Head of caudate nucleus (tissue), 42 donors: ENCODE measurements around the gene HARBI1.

Source experiments
- DNase-seq, 42 donors: peaks; one replicate each; pipeline versions ENCODE4 v3.0.0 to v3.0.0-alpha.2; 2020 to 2021; ENCODE audit warnings: mixed read lengths in 7 of 42
- intact Hi-C: fragments of 100-400 bp; cut with DNase I; formaldehyde crosslinking; loops from one replicate; pipeline ENCODE4 v1.15.0; 2022

Gene HARBI1

DNA sequence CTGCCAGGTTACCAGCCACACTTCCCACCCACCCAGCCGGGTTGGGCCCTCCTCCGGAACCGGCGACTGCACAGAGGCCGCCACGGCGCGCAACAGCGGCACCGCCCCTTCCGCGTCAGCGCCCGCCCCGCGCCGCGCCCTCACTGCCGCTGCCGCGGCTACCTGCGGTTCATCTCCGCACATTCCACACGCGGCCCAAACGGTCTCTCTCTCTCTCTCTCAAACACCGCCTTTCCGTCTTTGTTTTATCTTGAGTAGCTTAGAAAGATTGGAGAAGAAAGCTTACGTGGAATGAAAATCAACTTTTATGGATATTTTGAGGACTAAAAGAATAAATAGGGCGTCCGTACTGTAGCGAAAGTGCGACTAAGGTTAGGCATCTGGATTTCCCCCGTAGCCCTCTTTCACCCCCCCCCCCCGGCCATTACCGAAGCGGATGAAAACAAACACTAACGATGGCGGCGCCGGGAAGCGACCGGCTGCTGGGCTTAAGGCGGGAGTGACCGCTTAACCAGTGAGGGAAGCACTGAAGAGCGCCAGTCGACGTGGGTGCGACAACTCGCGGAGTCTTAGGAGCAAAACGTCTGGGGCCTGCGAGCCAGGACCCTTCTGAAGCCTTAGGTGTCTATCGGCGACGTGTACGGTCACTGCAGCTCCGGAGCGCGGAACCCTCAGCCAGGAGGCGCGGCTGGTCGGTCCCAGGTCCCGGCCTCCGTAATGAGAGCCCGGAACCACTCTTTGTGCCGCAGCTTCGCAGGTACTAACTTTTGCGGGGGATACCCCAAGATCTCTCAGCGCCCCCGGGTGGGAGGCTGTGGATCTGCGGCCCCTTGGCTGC, at the start of gene HARBI1, which contains the start of gene ATG13:
TSS of gene HARBI1 (minus strand) at position 94 of the 838 bp plus-strand sequence. CDS start 990 bp downstream, outside the sequence.
TSS of gene ATG13 (plus strand) at position 420 of the 838 bp plus-strand sequence. CDS start 26,739 bp downstream, outside the sequence.
- intact Hi-C loops = loop anchor here (5.0 kb wide), 1 partner anchor 85 kb away; the partner anchor contains the start of genes ARHGAP1 and ZNF408
- peak; percentile 79 to 97 (median 92) for DNase-seq

- DNase-seq = peak in 2 of 42 donors; percentile 12 to 25
- intact Hi-C loops = no loop called here
Measured at GRCh38 chr11:46666516-46666915, 49.5 kb upstream of the HARBI1 start.

GRCh38 chr11:46665356-46665755, 48.3 kb upstream of the HARBI1 start:
- peak in 2 of 42 donors; percentile 24 to 29 for DNase-seq
- intact Hi-C loops = no loop called here

DNA sequence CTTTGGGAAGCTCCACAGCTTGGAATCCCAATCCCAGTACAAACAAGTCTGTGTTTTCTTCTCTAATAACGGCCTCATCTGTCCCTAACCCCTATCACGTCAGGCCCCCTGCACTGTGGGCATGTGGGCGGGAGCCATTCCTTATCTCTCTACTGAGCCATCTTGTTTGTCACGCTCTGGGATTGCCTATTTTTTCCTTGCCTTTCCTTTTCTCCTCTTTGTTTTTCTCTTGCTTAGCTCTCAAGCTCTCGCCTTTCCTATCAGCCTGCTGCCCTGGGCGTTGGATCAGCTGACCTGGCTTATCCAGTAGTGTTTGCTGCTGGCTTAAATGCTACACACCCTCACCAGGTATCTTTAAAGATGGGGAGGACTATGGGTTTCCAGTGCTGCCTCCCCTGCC, 47.6 kb upstream of the HARBI1 start:
- intact Hi-C loops = no loop called here
- DNase-seq = peak in 2 of 42 donors; percentile 10 to 36

DNA sequence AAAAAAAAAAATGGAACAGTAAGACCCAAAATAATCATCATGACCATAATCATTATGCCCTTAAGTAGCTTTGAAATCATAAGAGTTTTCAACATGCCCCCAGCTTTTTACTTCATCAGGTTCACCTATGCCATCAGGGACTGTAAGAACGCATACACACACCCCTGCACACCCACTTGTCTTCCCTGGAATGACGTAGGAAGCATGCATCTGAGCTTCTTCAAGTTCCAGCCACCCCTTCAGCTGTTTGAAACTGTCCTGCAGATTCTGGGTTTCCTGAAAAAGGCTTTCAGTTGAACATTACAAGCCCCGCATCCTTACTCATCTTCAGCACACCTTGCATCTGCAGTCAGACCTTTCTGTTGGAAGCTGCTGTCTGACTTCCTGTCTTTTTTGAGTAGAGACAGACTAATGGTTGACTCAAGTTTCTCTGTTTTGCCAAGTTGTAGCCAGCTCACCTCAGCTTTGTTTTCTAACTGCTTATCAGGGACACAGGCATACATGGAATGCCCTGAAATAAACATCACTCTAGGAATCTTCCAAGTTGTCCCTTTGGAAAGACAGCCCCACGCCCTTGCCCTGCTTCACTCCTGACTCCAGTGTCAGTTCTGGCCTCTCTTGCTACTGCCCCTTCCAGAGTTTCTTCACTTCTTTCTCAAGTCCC, 46.4 kb upstream of the HARBI1 start:
- intact Hi-C loops = no loop called here
- DNase-seq = peak in 24 of 42 donors; percentile 23 to 89 (median 62)

DNA sequence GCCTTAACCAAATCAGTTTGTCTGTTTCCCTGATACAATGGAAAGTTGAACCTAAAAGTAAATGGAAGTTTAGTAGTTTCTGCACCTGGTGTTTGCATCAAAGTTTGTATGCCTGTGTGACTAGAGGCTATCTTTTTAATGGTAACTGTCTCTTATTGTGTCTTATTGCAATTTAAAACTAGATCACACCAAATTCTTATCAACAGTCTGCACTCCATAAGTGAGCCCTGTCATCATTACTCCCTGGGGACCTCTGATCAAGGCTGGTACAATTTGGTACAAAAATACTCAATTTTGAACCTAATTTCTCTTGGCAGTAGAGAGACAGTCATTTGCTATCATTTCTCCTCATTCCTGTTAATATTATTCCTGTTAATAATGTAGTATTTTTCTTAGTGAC, 45.3 kb upstream of the HARBI1 start:
- intact Hi-C loops = no loop called here
- no peak for DNase-seq

- peak in 2 of 42 donors; percentile 31 to 48 for DNase-seq
- intact Hi-C loops = no loop called here
Measured at GRCh38 chr11:46661836-46662235, 44.8 kb upstream of the HARBI1 start.

DNA sequence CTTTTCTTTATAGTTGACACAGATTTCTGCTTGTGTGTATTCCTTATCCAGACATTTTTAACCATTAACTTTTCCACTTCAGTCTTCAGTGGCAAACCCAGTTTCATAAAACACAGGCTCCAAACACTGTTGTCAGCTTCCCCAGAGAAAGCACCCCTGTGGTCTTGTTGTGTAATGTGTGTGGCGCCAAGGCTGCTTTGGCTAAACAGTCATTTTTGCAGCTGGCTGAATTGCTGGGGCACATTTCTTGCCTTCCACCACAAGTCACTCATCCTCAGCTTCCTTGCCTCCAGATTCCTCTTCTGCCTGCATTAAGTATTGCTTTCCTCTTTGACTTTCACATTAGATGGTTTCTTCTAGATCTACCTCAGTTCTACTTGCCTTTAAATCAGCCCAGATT, 42.9 kb upstream of the HARBI1 start:
- intact Hi-C loops = no loop called here
- peak in 4 of 42 donors; percentile 40 to 66 (median 52) for DNase-seq

GRCh38 chr11:46658259-46658658, 41.2 kb upstream of the HARBI1 start:
- intact Hi-C loops = no loop called here
- DNase-seq = peak in 1 of 42 donors; percentile 20

- intact Hi-C loops = no loop called here
- DNase-seq = no peak
Measured at GRCh38 chr11:46657186-46657585, 40.2 kb upstream of the HARBI1 start.

- DNase-seq = peak in 2 of 42 donors; percentile 14 to 16
- intact Hi-C loops = no loop called here
Measured at GRCh38 chr11:46655631-46656030, 38.6 kb upstream of the HARBI1 start.

DNA sequence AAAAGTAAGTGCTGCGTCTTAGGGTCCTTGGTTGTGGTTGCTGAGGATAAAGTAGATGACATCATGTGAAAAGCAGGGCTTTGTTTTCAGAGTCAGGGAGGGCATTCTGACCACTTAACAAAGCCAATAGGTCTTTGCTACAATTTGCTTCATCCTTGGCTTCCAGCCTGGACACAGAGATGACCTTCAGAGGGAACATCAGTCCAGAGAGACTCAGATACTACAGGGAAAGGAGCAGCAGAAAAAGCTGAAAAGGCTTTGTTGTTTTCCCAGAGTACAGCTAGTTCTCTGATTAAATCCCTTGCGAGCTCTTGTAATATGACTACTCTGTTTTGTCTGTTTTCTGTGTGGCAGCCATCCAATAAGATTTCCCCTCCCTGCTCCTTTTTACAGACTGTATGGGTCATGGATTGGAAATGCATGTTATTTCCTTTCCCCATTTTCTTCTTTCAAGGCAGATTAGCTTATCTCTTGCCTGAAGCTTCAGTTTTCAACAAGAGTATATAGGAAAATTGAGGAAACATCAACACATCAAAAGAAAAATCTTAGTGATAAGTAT, 32.2 kb upstream of the HARBI1 start:
- intact Hi-C loops = no loop called here
- peak in 38 of 42 donors; percentile 41 to 91 (median 75) for DNase-seq

GRCh38 chr11:46643986-46644385, 27.0 kb upstream of the HARBI1 start:
- no peak for DNase-seq
- intact Hi-C loops = no loop called here

- DNase-seq = no peak
Measured at GRCh38 chr11:46643531-46643930, 26.5 kb upstream of the HARBI1 start.

GRCh38 chr11:46642627-46643335, 25.8 kb upstream of the HARBI1 start:
- intact Hi-C loops = no loop called here

More at GRCh38 chr11:46643531-46643930, 26.5 kb upstream of the HARBI1 start:
- intact Hi-C loops = no loop called here

GRCh38 chr11:46641639-46642038, 24.6 kb upstream of the HARBI1 start:
- no peak for DNase-seq
- intact Hi-C loops = no loop called here

More at GRCh38 chr11:46642627-46643335, 25.8 kb upstream of the HARBI1 start:
- DNase-seq = no peak

GRCh38 chr11:46640036-46640788, 23.2 kb upstream of the HARBI1 start:
- DNase-seq = no peak
- intact Hi-C loops = no loop called here

DNA sequence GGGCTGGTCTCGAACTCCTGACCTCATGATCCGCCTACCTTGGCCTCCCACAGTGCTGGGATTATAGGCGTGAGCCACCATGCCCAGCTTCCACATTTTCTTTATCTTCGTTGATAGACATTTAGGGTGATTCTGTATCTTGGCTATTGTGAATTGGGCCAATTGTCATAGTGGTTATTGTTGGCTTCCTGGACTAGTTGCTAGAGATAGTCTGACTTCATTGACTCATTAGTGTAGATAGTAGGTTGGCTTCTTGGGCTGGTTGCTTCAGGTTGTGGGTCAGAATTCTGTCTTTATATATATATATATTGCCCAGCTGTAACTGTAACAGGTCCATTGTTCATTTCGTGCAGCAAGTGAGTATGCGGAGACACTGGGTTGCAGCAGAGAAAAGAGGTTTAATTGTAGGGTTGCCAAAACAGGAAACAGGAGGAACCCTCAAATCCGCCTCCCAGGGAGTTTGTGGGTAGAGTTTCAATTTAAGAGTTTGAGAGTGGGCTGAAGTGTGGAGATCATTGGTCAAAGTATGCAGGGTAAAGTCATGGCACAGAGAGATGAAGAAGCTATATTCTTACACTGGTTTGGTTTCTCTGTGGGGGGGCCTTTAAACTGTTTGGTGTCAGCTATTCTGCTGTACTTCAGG, 22.3 kb upstream of the HARBI1 start:
- intact Hi-C loops = no loop called here
- DNase-seq = no peak
